Measurements from ENCODE around the gene KREMEN2.

The KREMEN2 gene

GRCh38 chr16:2981177-2981898, 17.3 kb downstream of the KREMEN2 start:
- peaks cover 24% of the 10 kb centered on the region for H3K36me3 ChIP-seq (ENCODE audit: control insufficient read depth, insufficient read depth, low read length)
- H3K27me3 ChIP-seq (ENCODE audit: control insufficient read depth, insufficient read depth, low read length), result no peaks in the 10 kb centered on the region
- H3K27ac ChIP-seq (ENCODE audit: low read depth, low read length), result peak overlapping the region; percentile 98
- H3K9me3 ChIP-seq (ENCODE audit: control insufficient read depth, insufficient read depth, low read length), result no peaks in the 10 kb centered on the region
- peak overlapping the region; percentile 86 for H3K4me3 ChIP-seq (ENCODE audit: low read depth, low read length)
- H3K9ac ChIP-seq (ENCODE audit: low read depth, low read length), result peak overlapping the region; percentile 88; the same call in 1 of the 2 replicates
- H3K4me1 ChIP-seq (ENCODE audit: control insufficient read depth, insufficient read depth, low read length), result peaks cover 27% of the 10 kb centered on the region

- H3K9ac ChIP-seq (ENCODE audit: low read depth, low read length), result peak overlapping the region; percentile 88; the same call in 1 of the 2 replicates
- peak overlapping the region; percentile 98 for H3K27ac ChIP-seq (ENCODE audit: low read depth, low read length)
Measured at GRCh38 chr16:2981899-2982250, 17.8 kb downstream of the KREMEN2 start.

GRCh38 chr16:2982402-2982801, 18.3 kb downstream of the KREMEN2 start:
- Histone ChIP-seq H3K4me1 (ENCODE audit: control insufficient read depth, insufficient read depth, low read length) (peaks cover 27% of the 10 kb centered on the region), H3K27me3 (ENCODE audit: control insufficient read depth, insufficient read depth, low read length) (no peaks in the 10 kb centered on the region), H3K9ac (ENCODE audit: low read depth, low read length) (no peak overlapping the region), H3K36me3 (ENCODE audit: control insufficient read depth, insufficient read depth, low read length) (peaks cover 13% of the 10 kb centered on the region), H3K9me3 (ENCODE audit: control insufficient read depth, insufficient read depth, low read length) (no peaks in the 10 kb centered on the region), H3K4me3 (ENCODE audit: low read depth, low read length) (no peak overlapping the region), H3K27ac (ENCODE audit: low read depth, low read length) (peak overlapping the region; percentile 98)

More at GRCh38 chr16:2981899-2982250, 17.8 kb downstream of the KREMEN2 start:
- H3K9me3 ChIP-seq (ENCODE audit: control insufficient read depth, insufficient read depth, low read length), result no peaks in the 10 kb centered on the region
- H3K4me3 ChIP-seq (ENCODE audit: low read depth, low read length), result peak overlapping the region; percentile 86
- peaks cover 19% of the 10 kb centered on the region for H3K36me3 ChIP-seq (ENCODE audit: control insufficient read depth, insufficient read depth, low read length)
- H3K4me1 ChIP-seq (ENCODE audit: control insufficient read depth, insufficient read depth, low read length), result peaks cover 27% of the 10 kb centered on the region
- H3K27me3 ChIP-seq (ENCODE audit: control insufficient read depth, insufficient read depth, low read length), result no peaks in the 10 kb centered on the region

GRCh38 chr16:2983706-2984136, 19.6 kb downstream of the KREMEN2 start:
- H3K4me1 ChIP-seq (ENCODE audit: control insufficient read depth, insufficient read depth, low read length), result peaks cover 27% of the 10 kb centered on the region
- 0 out of 2 replicates have a peak, but pooled peaks cover 5% of the 10 kb centered on the region for H3K36me3 ChIP-seq (ENCODE audit: control insufficient read depth, insufficient read depth, low read length)
- no peaks in the 10 kb centered on the region for H3K9me3 ChIP-seq (ENCODE audit: control insufficient read depth, insufficient read depth, low read length)
- H3K27ac ChIP-seq (ENCODE audit: low read depth, low read length), result peak overlapping the region; percentile 35
- no peak overlapping the region for H3K9ac ChIP-seq (ENCODE audit: low read depth, low read length)
- no peaks in the 10 kb centered on the region for H3K27me3 ChIP-seq (ENCODE audit: control insufficient read depth, insufficient read depth, low read length)
- no peak overlapping the region for H3K4me3 ChIP-seq (ENCODE audit: low read depth, low read length)

GRCh38 chr16:2985462-2985861, 21.4 kb downstream of the KREMEN2 start:
- Histone ChIP-seq H3K27me3 (ENCODE audit: control insufficient read depth, insufficient read depth, low read length) (no peaks in the 10 kb centered on the region), H3K27ac (ENCODE audit: low read depth, low read length) (no peak overlapping the region), H3K4me3 (ENCODE audit: low read depth, low read length) (no peak overlapping the region), H3K36me3 (ENCODE audit: control insufficient read depth, insufficient read depth, low read length) (no peaks in the 10 kb centered on the region), H3K9me3 (ENCODE audit: control insufficient read depth, insufficient read depth, low read length) (no peaks in the 10 kb centered on the region), H3K4me1 (ENCODE audit: control insufficient read depth, insufficient read depth, low read length) (peaks cover 32% of the 10 kb centered on the region), H3K9ac (ENCODE audit: low read depth, low read length) (no peak overlapping the region)

- Histone ChIP-seq H3K36me3 (ENCODE audit: control insufficient read depth, insufficient read depth, low read length) (no peaks in the 10 kb centered on the region), H3K27me3 (ENCODE audit: control insufficient read depth, insufficient read depth, low read length) (no peaks in the 10 kb centered on the region), H3K9ac (ENCODE audit: low read depth, low read length) (no peak overlapping the region), H3K27ac (ENCODE audit: low read depth, low read length) (no peak overlapping the region), H3K9me3 (ENCODE audit: control insufficient read depth, insufficient read depth, low read length) (no peaks in the 10 kb centered on the region), H3K4me1 (ENCODE audit: control insufficient read depth, insufficient read depth, low read length) (peaks cover 32% of the 10 kb centered on the region), H3K4me3 (ENCODE audit: low read depth, low read length) (no peak overlapping the region)
Measured at GRCh38 chr16:2985893-2986355, 21.8 kb downstream of the KREMEN2 start.

- H3K9ac ChIP-seq (ENCODE audit: low read depth, low read length), result no peak overlapping the region
- H3K4me1 ChIP-seq (ENCODE audit: control insufficient read depth, insufficient read depth, low read length), result peaks cover 27% of the 10 kb centered on the region
- no peaks in the 10 kb centered on the region for H3K27me3 ChIP-seq (ENCODE audit: control insufficient read depth, insufficient read depth, low read length)
- H3K36me3 ChIP-seq (ENCODE audit: control insufficient read depth, insufficient read depth, low read length), result no peaks in the 10 kb centered on the region
- no peak overlapping the region for H3K4me3 ChIP-seq (ENCODE audit: low read depth, low read length)
- H3K9me3 ChIP-seq (ENCODE audit: control insufficient read depth, insufficient read depth, low read length), result no peaks in the 10 kb centered on the region
- no peak overlapping the region for H3K27ac ChIP-seq (ENCODE audit: low read depth, low read length)
Measured at GRCh38 chr16:2986623-2987188, 22.6 kb downstream of the KREMEN2 start.

- Histone ChIP-seq H3K27me3 (ENCODE audit: control insufficient read depth, insufficient read depth, low read length) (no peaks in the 10 kb centered on the region), H3K36me3 (ENCODE audit: control insufficient read depth, insufficient read depth, low read length) (no peaks in the 10 kb centered on the region), H3K4me3 (ENCODE audit: low read depth, low read length) (no peak overlapping the region), H3K9me3 (ENCODE audit: control insufficient read depth, insufficient read depth, low read length) (no peaks in the 10 kb centered on the region), H3K27ac (ENCODE audit: low read depth, low read length) (no peak overlapping the region), H3K4me1 (ENCODE audit: control insufficient read depth, insufficient read depth, low read length) (peaks cover 21% of the 10 kb centered on the region), H3K9ac (ENCODE audit: low read depth, low read length) (no peak overlapping the region)
Measured at GRCh38 chr16:2987286-2987685, 23.2 kb downstream of the KREMEN2 start.

- Histone ChIP-seq H3K36me3 (ENCODE audit: control insufficient read depth, insufficient read depth, low read length) (no peaks in the 10 kb centered on the region), H3K4me1 (ENCODE audit: control insufficient read depth, insufficient read depth, low read length) (peaks cover 19% of the 10 kb centered on the region), H3K9ac (ENCODE audit: low read depth, low read length) (no peak overlapping the region), H3K4me3 (ENCODE audit: low read depth, low read length) (no peak overlapping the region), H3K27ac (ENCODE audit: low read depth, low read length) (no peak overlapping the region), H3K9me3 (ENCODE audit: control insufficient read depth, insufficient read depth, low read length) (no peaks in the 10 kb centered on the region), H3K27me3 (ENCODE audit: control insufficient read depth, insufficient read depth, low read length) (no peaks in the 10 kb centered on the region)
Measured at GRCh38 chr16:2987833-2988232, 23.8 kb downstream of the KREMEN2 start.

- H3K4me3 ChIP-seq (ENCODE audit: low read depth, low read length), result no peak overlapping the region
- no peaks in the 10 kb centered on the region for H3K9me3 ChIP-seq (ENCODE audit: control insufficient read depth, insufficient read depth, low read length)
- no peaks in the 10 kb centered on the region for H3K36me3 ChIP-seq (ENCODE audit: control insufficient read depth, insufficient read depth, low read length)
- peaks cover 16% of the 10 kb centered on the region for H3K4me1 ChIP-seq (ENCODE audit: control insufficient read depth, insufficient read depth, low read length)
- no peaks in the 10 kb centered on the region for H3K27me3 ChIP-seq (ENCODE audit: control insufficient read depth, insufficient read depth, low read length)
- no peak overlapping the region for H3K27ac ChIP-seq (ENCODE audit: low read depth, low read length)
- H3K9ac ChIP-seq (ENCODE audit: low read depth, low read length), result no peak overlapping the region
Measured at GRCh38 chr16:2988590-2989099, 24.6 kb downstream of the KREMEN2 start.

GRCh38 chr16:2990891-2991290, 26.8 kb downstream of the KREMEN2 start:
- peaks cover 16% of the 10 kb centered on the region for H3K4me1 ChIP-seq (ENCODE audit: control insufficient read depth, insufficient read depth, low read length)
- H3K27ac ChIP-seq (ENCODE audit: low read depth, low read length), result no peak overlapping the region
- H3K9me3 ChIP-seq (ENCODE audit: control insufficient read depth, insufficient read depth, low read length), result no peaks in the 10 kb centered on the region
- no peak overlapping the region for H3K4me3 ChIP-seq (ENCODE audit: low read depth, low read length)
- H3K9ac ChIP-seq (ENCODE audit: low read depth, low read length), result no peak overlapping the region
- no peaks in the 10 kb centered on the region for H3K27me3 ChIP-seq (ENCODE audit: control insufficient read depth, insufficient read depth, low read length)
- H3K36me3 ChIP-seq (ENCODE audit: control insufficient read depth, insufficient read depth, low read length), result no peaks in the 10 kb centered on the region

All from HUES48 (cell line).